ENCODE measurements around the gene DCAF15.
A peak's percentile ranks its signal among the peaks of the same experiment; 100 is the strongest.

The DCAF15 gene

GRCh38 chr19:13958043-13958442, 5.7 kb downstream of the DCAF15 start:
- no peak for DNase-seq (ENCODE audit: low read depth)
- TF ChIP-seq CTCF (conservative IDR thresholded peaks at IDR 0.05; ENCODE audit: control insufficient read depth, insufficient read depth, low read depth, low read length) = no peak
- no peak overlapping the region for H3K4me3 ChIP-seq (ENCODE audit: control insufficient read depth, low read depth, low read length)

GRCh38 chr19:13959141-13959961, 7.0 kb downstream of the DCAF15 start:
- DNase-seq (ENCODE audit: low read depth) = no peak
- no peak for TF ChIP-seq CTCF (conservative IDR thresholded peaks at IDR 0.05; ENCODE audit: control insufficient read depth, insufficient read depth, low read depth, low read length)
- H3K4me3 ChIP-seq (ENCODE audit: control insufficient read depth, low read depth, low read length) = no peak overlapping the region

- no peak overlapping the region for H3K4me3 ChIP-seq (ENCODE audit: control insufficient read depth, low read depth, low read length)
- DNase-seq (ENCODE audit: low read depth) = no peak
- TF ChIP-seq CTCF (conservative IDR thresholded peaks at IDR 0.05; ENCODE audit: control insufficient read depth, insufficient read depth, low read depth, low read length) = peak; percentile 26
Observed at GRCh38 chr19:13959962-13960862, 7.9 kb downstream of the DCAF15 start.

- TF ChIP-seq CTCF (conservative IDR thresholded peaks at IDR 0.05; ENCODE audit: control insufficient read depth, insufficient read depth, low read depth, low read length) = no peak
- DNase-seq (ENCODE audit: low read depth) = no peak
- H3K4me3 ChIP-seq (ENCODE audit: control insufficient read depth, low read depth, low read length) = no peak overlapping the region
Observed at GRCh38 chr19:13960863-13961784, 8.8 kb downstream of the DCAF15 start.

GRCh38 chr19:13961826-13962698, 9.8 kb downstream of the DCAF15 start:
- H3K4me3 ChIP-seq (ENCODE audit: control insufficient read depth, low read depth, low read length) = no peak overlapping the region
- DNase-seq (ENCODE audit: low read depth) = peak; percentile 25
- no peak for TF ChIP-seq CTCF (conservative IDR thresholded peaks at IDR 0.05; ENCODE audit: control insufficient read depth, insufficient read depth, low read depth, low read length)

All from fibroblast of mammary gland (primary cell).